Ascending aorta (tissue), 2 donors: ENCODE data around the gene GMEB1. TPM values are rescaled to one million over a fixed set of nuclear protein-coding genes. Genes with fewer than 3 reads are reported as not detected.
A peak's percentile ranks its signal among the peaks of the same experiment; 100 is the strongest.
"Not testable (repeated sequence)": the region's sequence is repeated elsewhere in the genome, so short reads cannot be mapped to it uniquely, and the experiment has no call there.

ENCODE experiments used
- DNase-seq, 2 donors: peaks; one replicate each; pipeline ENCODE4 v3.0.0-alpha.2; 2019; ENCODE audit warnings: low spot score in 2 of 2
- H3K27ac ChIP-seq, 2 donors: fragments of 200-600 bp; sonication (generic); one replicate each; pipeline ENCODE4 v1.5.1; 2016 to 2017; ENCODE audit warnings: mild to moderate bottlenecking in 1 of 2
- H3K27me3 ChIP-seq: fragments of 200-600 bp; sonication (generic); one replicate; pipeline ENCODE4 v1.5.1; 2017
- H3K36me3 ChIP-seq, 2 donors: fragments of 200-600 bp; sonication (generic); one replicate each; pipeline ENCODE4 v1.5.1; 2016
- H3K4me1 ChIP-seq, 2 donors: fragments of 200-600 bp; sonication (generic); one replicate each; pipeline ENCODE4 v1.5.1; 2016 to 2017; ENCODE audit warnings: mild to moderate bottlenecking in 1 of 2
- H3K4me3 ChIP-seq, 2 donors: fragments of 200-600 bp; sonication (generic); one replicate each; pipeline ENCODE4 v1.5.1; 2016 to 2017; ENCODE audit warnings: mild to moderate bottlenecking in 1 of 2
- H3K9me3 ChIP-seq, 2 donors: fragments of 200-600 bp; sonication (generic); one replicate each; pipeline ENCODE4 v1.5.1; 2016
- CTCF ChIP-seq, 3 experiments: fragments of 200-600 bp in 2 of 3; fragments of 450-650 bp in 1 of 3; sonication (generic) in 2 of 3; IDR thresholded peaks; one replicate each; pipeline ENCODE4 v1.5.1; 2016 to 2019; ENCODE audit warnings: antibody characterized with exemption in 3 of 3, mild to moderate bottlenecking in 1 of 3, moderate library complexity in 1 of 3
- intact Hi-C: fragments of 100-400 bp; cut with DNase I; formaldehyde crosslinking; loops from one replicate; pipeline ENCODE4 v1.15.1; 2023
- total RNA-seq: library from RNA; depleted of rRNA; stranded (reverse); fragments of >200 nt; gene quantifications from one replicate; pipeline ENCODE4 v1.1.0, GENCODE V29; 2016

The GMEB1 gene
- total RNA-seq, 1 donor from 2014 or later = 5.2 TPM

DNA sequence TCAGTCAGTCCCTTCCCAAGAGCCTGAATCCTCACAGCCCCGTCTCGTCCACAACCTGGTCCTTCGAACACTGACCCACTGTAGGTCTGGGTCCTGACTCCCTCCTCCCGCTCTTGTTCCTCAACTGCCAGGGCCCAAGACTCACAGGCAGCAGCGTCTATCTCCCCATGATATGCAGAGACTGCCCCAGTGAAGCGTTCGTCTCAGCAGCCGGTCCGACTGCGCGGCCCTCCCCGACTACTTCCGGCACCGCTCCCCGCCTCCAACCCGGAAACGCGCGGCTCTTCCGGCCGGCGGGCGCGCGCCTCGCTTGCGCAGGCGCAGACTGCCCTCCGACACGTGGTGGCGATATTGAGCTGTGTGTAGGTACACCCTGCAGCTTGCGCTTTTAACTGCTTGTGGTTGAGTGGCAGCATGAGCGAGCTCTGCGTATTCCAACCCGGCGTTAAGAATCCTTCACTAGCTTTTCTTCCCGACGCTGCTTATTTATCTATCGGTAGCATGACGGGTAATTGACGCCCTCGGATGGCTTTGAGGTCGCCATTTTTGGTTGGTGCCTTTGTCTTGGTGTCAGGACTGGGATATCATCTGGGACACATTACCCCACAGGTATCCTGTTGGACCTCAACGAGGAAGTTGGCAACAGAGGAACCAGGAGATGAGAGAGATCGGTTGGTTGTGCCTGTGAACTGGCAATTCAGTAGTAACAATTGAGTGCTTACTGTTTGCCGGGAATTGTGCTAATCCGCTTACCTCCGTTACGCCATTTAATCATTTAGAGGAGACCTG lies 25.5 kb upstream of the GMEB1 start, which contains the start of gene TAF12:
TAF12 (minus strand) TSS at position 221 of the 789 bp plus-strand sequence. CDS start 20,986 bp downstream, outside the sequence.
- H3K36me3 ChIP-seq = no peaks in the 10 kb centered on the region
- H3K4me3 ChIP-seq = peak within 1 kb of the TSS; percentile 67 to 76
- intact Hi-C loops = loop anchor here (1.0 to 10.0 kb wide), 9 partner anchors 25 to 538 kb away; partner anchors contain the start of genes ATP5IF1, DNAJC8, EPB41 and GMEB1
- H3K27me3 ChIP-seq = no peaks in the 10 kb centered on the region
- H3K27ac ChIP-seq = peak within 1 kb of the TSS; percentile 92
- peaks cover 3 to 25% of the 10 kb centered on the region in 2 donors for H3K4me1 ChIP-seq
- H3K9me3 ChIP-seq = no peaks in the 10 kb centered on the region
- peak; percentile 67 to 95 for DNase-seq
- TF ChIP-seq CTCF (IDR thresholded peaks at IDR 0.05) = peak; percentile 1 to 50 (median 32)

GRCh38 chr1:28644494-28644893 lies 24.1 kb upstream of the GMEB1 start:
- no peak for TF ChIP-seq CTCF (IDR thresholded peaks at IDR 0.05)
- Histone ChIP-seq H3K27me3 (no peaks in the 10 kb centered on the region), H3K27ac (peak overlapping the region; percentile 92), H3K9me3 (no peaks in the 10 kb centered on the region), H3K4me1 (peaks cover 3 to 29% of the 10 kb centered on the region in 2 donors), H3K4me3 (peak overlapping the region; percentile 67 to 76), H3K36me3 (no peaks in the 10 kb centered on the region)
- intact Hi-C loops = loop anchor here (5.0 to 10.0 kb wide), 3 partner anchors 243 to 410 kb away; partner anchors contain the start of genes ATP5IF1, DNAJC8 and EPB41
- no peak for DNase-seq

GRCh38 chr1:28645406-28645805 lies 23.2 kb upstream of the GMEB1 start:
- Histone ChIP-seq H3K27ac (peak overlapping the region in 1 of 2 donors; percentile 8), H3K4me1 (peaks cover 3 to 29% of the 10 kb centered on the region in 2 donors)
- not testable (repeated sequence) for DNase-seq, H3K9me3 ChIP-seq, H3K27me3 ChIP-seq, H3K36me3 ChIP-seq, H3K4me3 ChIP-seq
- intact Hi-C loops = loop anchor here (5.0 to 10.0 kb wide), 3 partner anchors 269 to 482 kb away; partner anchors contain the start of genes ATP5IF1, DNAJC8 and EPB41

DNA sequence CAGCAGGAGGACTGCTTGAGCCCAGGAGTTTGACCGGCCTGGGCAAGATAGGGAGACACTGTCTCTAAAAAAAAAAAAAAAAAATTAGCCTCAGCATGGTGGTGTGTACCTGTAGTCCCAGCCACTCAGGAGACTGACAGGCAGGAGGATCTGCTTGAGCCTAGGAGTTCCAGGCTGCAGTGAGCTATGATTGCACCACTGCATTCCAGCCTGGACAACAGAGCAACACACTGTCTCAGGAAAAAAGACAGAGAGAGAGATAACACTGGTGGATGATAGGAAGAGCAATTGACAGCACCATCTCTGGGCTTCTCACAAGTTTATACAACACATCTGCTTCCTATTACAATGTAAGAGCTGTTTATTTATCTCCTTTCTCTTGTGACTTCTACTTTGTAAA lies 22.5 kb upstream of the GMEB1 start:
- peaks cover 3 to 28% of the 10 kb centered on the region in 2 donors for H3K4me1 ChIP-seq
- H3K9me3 ChIP-seq = no peaks in the 10 kb centered on the region
- no peak for TF ChIP-seq CTCF (IDR thresholded peaks at IDR 0.05)
- intact Hi-C loops = loop anchor here (5.0 to 10.0 kb wide), 3 partner anchors 269 to 481 kb away; partner anchors contain the start of genes ATP5IF1, DNAJC8 and EPB41
- H3K27ac ChIP-seq = peak overlapping the region in 1 of 2 donors; percentile 8
- no peaks in the 10 kb centered on the region for H3K27me3 ChIP-seq
- DNase-seq = no peak
- H3K36me3 ChIP-seq = no peaks in the 10 kb centered on the region
- H3K4me3 ChIP-seq = no peak overlapping the region

- H3K27ac ChIP-seq = peak overlapping the region; percentile 85 to 89
- intact Hi-C loops = loop anchor here (1.0 to 10.0 kb wide), 4 partner anchors 21 to 479 kb away; partner anchors contain the start of genes ATP5IF1, DNAJC8 and EPB41
- H3K4me1 ChIP-seq = peaks cover 3 to 19% of the 10 kb centered on the region in 2 donors
- no peaks in the 10 kb centered on the region for H3K36me3 ChIP-seq
- H3K4me3 ChIP-seq = peak overlapping the region; percentile 38 to 59
- peak; percentile 62 to 95 for DNase-seq
- no peaks in the 10 kb centered on the region for H3K27me3 ChIP-seq
- TF ChIP-seq CTCF (IDR thresholded peaks at IDR 0.05) = no peak
- no peaks in the 10 kb centered on the region for H3K9me3 ChIP-seq
Observed at GRCh38 chr1:28648008-28648473, 20.5 kb upstream of the GMEB1 start.
